NCI-H1436 (cell line): ENCODE data around the gene ZNF497.

Experiments
- DNase-seq: peaks from one replicate; lab custom pipeline; 2025; lab: John Stamatoyannopoulos, UW

Gene ZNF497

GRCh38 chr19:58367698-58368454 is 5.3 kb upstream of the ZNF497 start:
- DNase-seq = no peak

- DNase-seq = no peak
Observed at GRCh38 chr19:58366585-58367430, 4.3 kb upstream of the ZNF497 start.

- no peak for DNase-seq
Observed at GRCh38 chr19:58364146-58364545, 1.6 kb upstream of the ZNF497 start.

- no peak for DNase-seq
Observed at GRCh38 chr19:58361900-58362271, 665 bp downstream of the ZNF497 start.

GRCh38 chr19:58357481-58358145 is 4.9 kb downstream of the ZNF497 start:
- DNase-seq = no peak

- no peak for DNase-seq
Observed at GRCh38 chr19:58356766-58357480, 5.6 kb downstream of the ZNF497 start.

- DNase-seq = no peak
Observed at GRCh38 chr19:58355908-58356765, 6.4 kb downstream of the ZNF497 start.

GRCh38 chr19:58355215-58355796 is 7.2 kb downstream of the ZNF497 start:
- no peak for DNase-seq

- DNase-seq = no peak
Observed at GRCh38 chr19:58354478-58355030, 8.0 kb downstream of the ZNF497 start.

GRCh38 chr19:58353717-58354477 is 8.7 kb downstream of the ZNF497 start:
- DNase-seq = no peak

GRCh38 chr19:58352760-58353671 is 9.5 kb downstream of the ZNF497 start, which contains the start of gene A1BG:
Gene A1BG, minus strand, starts transcription at chr19:58353492. Its CDS starts 55 bp downstream, at chr19:58353437.
- no peak for DNase-seq

GRCh38 chr19:58351990-58352755 is 10.4 kb downstream of the ZNF497 start:
- no peak for DNase-seq

GRCh38 chr19:58351558-58351878 is 11.0 kb downstream of the ZNF497 start:
- DNase-seq = no peak

- no peak for DNase-seq
Observed at GRCh38 chr19:58350871-58351557, 11.5 kb downstream of the ZNF497 start.

- DNase-seq = no peak
Observed at GRCh38 chr19:58350001-58350861, 12.3 kb downstream of the ZNF497 start.

- DNase-seq = no peak
Observed at GRCh38 chr19:58349590-58349989, 13.0 kb downstream of the ZNF497 start.
